Measurements from ENCODE around the gene EPN2.
A peak's percentile ranks its signal among the peaks of the same experiment; 100 is the strongest.
"Not testable (repeated sequence)": the region's sequence is repeated elsewhere in the genome, so short reads cannot be mapped to it uniquely, and the experiment has no call there.

EPN2 gene

GRCh38 chr17:19345486-19346350, 108.6 kb downstream of the EPN2 start:
- DNase-seq (ENCODE audit: low read depth in 2 of 2) = no peak

- DNase-seq (ENCODE audit: low read depth in 2 of 2) = no peak
These were observed 109.4 kb downstream of the EPN2 start for GRCh38 chr17:19346351-19347255.

- DNase-seq (ENCODE audit: low read depth in 2 of 2) = no peak
These were observed 110.3 kb downstream of the EPN2 start for GRCh38 chr17:19347323-19348080.

GRCh38 chr17:19348081-19348650, 111.0 kb downstream of the EPN2 start:
- no peak for DNase-seq (ENCODE audit: low read depth in 2 of 2)

- no peak for DNase-seq (ENCODE audit: low read depth in 2 of 2)
These were observed 111.6 kb downstream of the EPN2 start for GRCh38 chr17:19348806-19349205.

- DNase-seq (ENCODE audit: low read depth in 2 of 2) = not testable (repeated sequence)
These were observed 116.2 kb downstream of the EPN2 start for GRCh38 chr17:19353401-19353800.

GRCh38 chr17:19354748-19355147, 117.6 kb downstream of the EPN2 start:
- no peak for DNase-seq (ENCODE audit: low read depth in 2 of 2)

- DNase-seq (ENCODE audit: low read depth in 2 of 2) = no peak
These were observed 120.2 kb downstream of the EPN2 start for GRCh38 chr17:19357351-19357750.

- DNase-seq (ENCODE audit: low read depth in 2 of 2) = no peak
These were observed 120.6 kb downstream of the EPN2 start for GRCh38 chr17:19357761-19358160.

GRCh38 chr17:19359151-19359550, 122.0 kb downstream of the EPN2 start:
- no peak for DNase-seq (ENCODE audit: low read depth in 2 of 2)

- no peak for DNase-seq (ENCODE audit: low read depth in 2 of 2)
These were observed 122.7 kb downstream of the EPN2 start for GRCh38 chr17:19359856-19360255.

GRCh38 chr17:19360772-19361171, 123.6 kb downstream of the EPN2 start:
- DNase-seq (ENCODE audit: low read depth in 2 of 2) = no peak

GRCh38 chr17:19361326-19361725, 124.2 kb downstream of the EPN2 start:
- no peak for DNase-seq (ENCODE audit: low read depth in 2 of 2)

GRCh38 chr17:19361944-19362276, 124.7 kb downstream of the EPN2 start:
- DNase-seq (ENCODE audit: low read depth in 2 of 2) = no peak

GRCh38 chr17:19362277-19363113, 125.3 kb downstream of the EPN2 start, which contains the start of gene B9D1:
TSS of gene B9D1 (minus strand) at chr17:19362723. CDS start at chr17:19362569, 154 bp downstream.
- DNase-seq (ENCODE audit: low read depth in 2 of 2) = peak; percentile 88 to 91

GRCh38 chr17:19363114-19363438, 125.9 kb downstream of the EPN2 start:
- DNase-seq (ENCODE audit: low read depth in 2 of 2) = no peak

GRCh38 chr17:19363460-19364035, 126.4 kb downstream of the EPN2 start:
- DNase-seq (ENCODE audit: low read depth in 2 of 2) = no peak

- no peak for DNase-seq (ENCODE audit: low read depth in 2 of 2)
These were observed 127.7 kb downstream of the EPN2 start for GRCh38 chr17:19364699-19365498.

- DNase-seq (ENCODE audit: low read depth in 2 of 2) = no peak
These were observed 128.3 kb downstream of the EPN2 start for GRCh38 chr17:19365499-19365817.
